Activated T-cell treated with anti-CD3 and anti-CD28 coated beads, Interleukin-2, amount 50 U/mL, for 48 hours (primary cell): ENCODE results near the gene GNAO1.

Experiments
- DNase-seq, 2 experiments: peaks; one replicate each; pipeline ENCODE4 v3.0.0-alpha.2; 2020

GNAO1 gene

GRCh38 chr16:56294579-56294978 is 103.3 kb downstream of the GNAO1 start:
- DNase-seq = no peak

DNA sequence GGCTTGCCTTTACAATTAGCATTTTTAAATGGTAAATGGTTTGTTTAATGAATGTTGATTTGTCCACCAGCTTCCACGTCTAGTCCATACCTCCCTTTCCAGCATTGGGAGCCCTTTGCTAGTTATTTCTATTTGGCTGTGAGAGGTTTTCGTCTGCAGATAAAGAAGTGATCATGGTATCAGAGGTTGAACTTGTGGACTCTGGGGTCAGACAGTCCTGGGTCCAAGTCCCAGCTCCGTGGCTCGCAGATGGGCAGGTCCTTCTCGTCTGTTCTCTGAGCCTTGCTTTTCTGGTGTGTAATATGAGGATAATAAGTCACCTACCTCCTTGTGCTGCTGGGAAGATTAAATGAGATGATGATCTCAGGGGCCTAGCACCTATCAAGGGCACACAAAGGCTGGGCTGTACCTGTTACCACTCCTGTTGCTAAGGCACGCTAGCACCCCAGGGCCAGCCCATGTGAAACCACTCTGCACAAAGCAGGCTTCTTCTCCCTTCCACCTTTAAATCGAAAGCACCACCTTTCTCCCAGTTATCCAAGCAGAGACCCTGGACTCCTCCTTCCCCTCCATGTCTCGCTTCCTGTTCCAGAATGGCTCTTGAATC is 103.9 kb downstream of the GNAO1 start:
- no peak for DNase-seq

GRCh38 chr16:56295739-56296527 is 104.6 kb downstream of the GNAO1 start:
- no peak for DNase-seq

DNA sequence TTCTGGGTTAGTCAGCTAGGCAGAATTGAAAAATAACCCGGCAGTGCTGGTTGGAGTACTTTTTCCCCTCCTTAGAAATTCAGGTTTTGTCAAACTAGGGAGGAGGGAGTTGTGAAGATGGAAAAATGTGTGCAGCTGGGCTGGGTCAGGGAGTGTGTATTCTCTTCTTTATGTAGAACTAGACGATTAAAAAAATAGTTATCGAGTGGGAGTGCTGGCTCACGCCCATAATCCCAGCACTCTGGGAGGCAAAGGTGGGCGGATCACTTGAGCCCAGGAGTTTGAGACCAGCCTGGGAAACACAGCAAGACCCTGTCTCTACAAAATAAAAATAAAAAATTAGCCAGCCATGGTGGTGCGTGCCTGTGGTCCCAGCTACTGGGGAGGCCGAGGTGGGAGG is 106.4 kb downstream of the GNAO1 start:
- DNase-seq = no peak

GRCh38 chr16:56298116-56298515 is 106.8 kb downstream of the GNAO1 start:
- no peak for DNase-seq

DNA sequence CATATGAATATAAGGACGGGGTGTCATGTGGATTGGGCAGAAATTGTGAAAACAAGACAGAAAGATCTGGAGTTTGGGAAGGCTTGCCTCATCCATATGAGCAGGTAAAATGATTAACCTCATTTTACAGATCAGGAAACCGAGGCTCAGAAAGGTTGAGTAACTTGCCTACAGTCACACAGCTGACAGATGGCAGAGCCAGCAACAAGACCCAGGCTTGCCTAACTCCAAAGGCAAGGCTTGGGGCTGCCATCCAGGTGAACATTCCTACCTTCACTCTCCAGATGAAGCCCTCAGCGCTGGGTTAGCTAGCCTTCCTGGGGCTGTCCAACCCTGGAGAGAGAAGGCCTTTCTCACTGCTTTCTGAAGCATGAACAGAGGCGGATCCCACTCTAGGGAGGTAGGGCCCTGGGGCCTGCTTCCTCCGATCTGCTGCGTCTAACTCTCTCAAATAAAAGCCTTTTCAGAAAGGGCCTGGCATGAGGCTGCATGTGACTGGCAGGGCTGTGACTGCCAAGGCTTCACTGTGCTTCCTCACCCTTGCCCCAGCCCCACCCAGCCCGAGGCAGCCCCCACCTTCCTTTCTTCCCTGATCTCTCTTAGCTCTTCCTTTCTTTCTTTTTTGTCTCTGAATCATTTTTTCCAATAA is 107.8 kb downstream of the GNAO1 start:
- no peak for DNase-seq

DNA sequence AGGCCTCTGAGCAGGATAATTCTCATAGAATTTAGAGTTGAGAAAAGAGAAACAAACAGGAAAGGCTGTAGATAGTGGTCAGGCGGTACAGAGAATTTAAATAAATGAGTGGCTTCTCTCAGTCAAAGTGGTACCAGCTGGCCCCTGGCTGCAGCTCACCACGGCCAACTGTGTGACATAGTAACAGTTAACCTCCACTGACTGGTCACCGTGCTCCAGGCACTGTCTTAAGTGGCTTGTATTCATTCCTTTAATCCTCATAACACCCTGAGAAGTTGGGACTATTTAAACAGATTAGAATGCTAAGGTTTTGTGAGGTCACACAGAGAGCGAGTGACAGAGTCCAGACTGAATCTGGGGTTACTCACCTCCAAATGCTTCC is 108.9 kb downstream of the GNAO1 start:
- no peak for DNase-seq

DNA sequence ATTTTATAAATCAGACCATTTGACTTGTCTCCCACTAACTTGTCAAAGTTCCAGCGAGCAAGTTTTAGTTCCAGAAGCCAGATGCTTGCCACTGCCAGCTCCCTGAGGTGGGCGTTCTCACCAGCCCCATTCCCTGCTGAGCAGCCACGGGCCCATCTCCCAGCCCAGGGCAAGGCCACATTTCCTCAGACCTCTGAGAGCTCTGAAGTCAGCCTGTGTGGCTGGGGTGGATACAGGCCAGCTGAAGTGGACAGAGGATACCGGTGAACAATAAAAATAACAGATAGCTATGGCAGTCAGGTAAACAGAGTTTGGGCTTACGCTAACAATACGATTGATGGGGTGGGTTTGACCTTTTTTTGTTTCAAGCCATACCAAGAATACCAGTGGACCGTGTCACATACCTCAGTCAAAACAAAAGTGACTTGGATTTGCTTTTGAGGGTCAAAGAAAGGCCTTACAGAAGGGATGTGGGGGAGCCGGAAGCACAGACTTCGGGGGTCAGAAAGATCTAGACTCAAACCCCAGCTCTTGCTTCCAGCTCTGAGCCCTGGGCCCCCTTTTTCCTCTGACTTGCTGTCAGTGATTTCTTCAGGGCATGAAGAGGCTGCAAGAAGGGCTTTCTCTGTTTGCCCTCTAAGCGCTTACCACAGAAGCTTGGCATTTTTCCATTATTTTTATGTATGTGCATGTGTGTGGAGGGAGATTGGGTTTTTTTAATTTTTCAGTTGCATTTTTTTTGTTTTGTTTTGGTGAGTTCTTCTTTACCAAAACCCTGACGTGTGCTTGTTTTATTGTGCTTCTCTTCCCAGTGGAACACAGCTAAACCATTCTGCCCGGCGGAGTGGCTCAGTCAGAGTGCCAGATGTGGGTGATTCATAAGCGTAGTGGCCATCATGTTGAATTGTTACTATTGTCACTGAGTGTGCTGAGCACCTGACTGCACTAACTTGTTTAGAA is 109.9 kb downstream of the GNAO1 start:
- no peak for DNase-seq

DNA sequence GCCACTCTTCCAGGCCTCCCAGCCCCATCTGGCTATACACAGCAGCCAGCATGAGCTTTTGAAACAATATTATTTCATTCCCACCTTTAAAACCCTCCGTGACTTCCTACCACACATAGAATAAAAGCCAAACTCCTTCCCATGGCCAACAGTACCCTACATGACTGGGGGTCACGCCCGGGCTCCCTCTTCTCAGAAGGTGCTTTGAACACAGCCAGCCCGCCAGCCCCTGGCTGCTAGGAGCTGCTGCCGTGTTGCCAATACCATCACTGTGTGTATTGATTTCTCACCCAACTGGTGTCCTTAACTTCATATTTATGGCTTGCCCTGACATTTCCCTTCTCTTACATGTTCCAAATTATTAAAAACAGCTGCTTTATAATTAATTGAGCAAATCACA is 111.2 kb downstream of the GNAO1 start:
- no peak for DNase-seq

DNA sequence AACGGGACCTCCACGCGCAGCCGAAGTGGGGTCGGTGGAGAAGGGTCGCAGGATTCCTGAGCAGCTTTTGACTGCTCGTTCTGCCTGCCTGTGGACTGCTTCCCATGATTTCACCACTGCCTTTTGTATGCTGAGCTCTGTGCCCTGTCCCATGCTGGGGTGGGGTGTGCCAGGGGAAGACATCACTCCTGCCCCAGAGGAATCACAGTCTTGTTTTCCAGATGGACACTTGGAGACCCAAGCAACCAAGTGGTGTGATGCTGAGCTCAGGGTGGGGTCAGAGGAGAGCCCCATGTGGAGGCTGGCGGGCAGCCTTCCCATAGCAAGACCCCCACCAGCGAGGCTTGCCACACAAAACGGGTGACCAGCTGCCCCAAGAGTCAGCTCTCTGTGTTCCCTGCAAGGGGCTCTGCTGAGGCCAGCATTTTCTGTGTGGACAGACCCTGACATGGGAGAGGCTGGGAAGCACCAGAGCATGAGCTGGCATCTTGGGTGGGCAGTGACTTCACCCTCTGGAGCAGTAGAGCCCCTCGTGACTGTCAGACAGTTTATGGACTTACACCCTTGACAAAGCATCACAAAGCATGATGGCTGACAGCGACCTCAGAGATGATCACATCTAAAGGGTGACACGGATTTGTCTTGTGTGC is 111.9 kb downstream of the GNAO1 start:
- DNase-seq = no peak

DNA sequence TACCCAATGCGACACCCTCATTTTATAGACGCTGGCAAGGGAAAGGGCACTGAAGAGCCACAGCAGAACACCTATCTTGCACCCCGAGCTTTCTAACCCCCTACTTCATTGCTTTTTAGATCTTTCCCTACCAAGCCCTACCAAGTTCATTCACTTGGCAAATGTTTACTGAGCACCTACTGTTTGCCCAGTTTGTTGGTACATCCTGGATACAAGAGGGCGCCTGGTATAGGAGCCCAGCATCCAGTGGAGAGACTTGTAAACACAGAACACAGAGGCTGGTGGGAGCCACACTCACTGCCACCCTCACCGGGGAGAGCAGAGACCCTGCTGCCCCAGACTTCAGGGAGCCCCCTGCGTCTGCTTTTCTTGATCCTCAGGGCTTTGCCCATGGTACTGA is 112.6 kb downstream of the GNAO1 start:
- no peak for DNase-seq

- DNase-seq = no peak
These were observed 114.8 kb downstream of the GNAO1 start for GRCh38 chr16:56305956-56306565.

DNA sequence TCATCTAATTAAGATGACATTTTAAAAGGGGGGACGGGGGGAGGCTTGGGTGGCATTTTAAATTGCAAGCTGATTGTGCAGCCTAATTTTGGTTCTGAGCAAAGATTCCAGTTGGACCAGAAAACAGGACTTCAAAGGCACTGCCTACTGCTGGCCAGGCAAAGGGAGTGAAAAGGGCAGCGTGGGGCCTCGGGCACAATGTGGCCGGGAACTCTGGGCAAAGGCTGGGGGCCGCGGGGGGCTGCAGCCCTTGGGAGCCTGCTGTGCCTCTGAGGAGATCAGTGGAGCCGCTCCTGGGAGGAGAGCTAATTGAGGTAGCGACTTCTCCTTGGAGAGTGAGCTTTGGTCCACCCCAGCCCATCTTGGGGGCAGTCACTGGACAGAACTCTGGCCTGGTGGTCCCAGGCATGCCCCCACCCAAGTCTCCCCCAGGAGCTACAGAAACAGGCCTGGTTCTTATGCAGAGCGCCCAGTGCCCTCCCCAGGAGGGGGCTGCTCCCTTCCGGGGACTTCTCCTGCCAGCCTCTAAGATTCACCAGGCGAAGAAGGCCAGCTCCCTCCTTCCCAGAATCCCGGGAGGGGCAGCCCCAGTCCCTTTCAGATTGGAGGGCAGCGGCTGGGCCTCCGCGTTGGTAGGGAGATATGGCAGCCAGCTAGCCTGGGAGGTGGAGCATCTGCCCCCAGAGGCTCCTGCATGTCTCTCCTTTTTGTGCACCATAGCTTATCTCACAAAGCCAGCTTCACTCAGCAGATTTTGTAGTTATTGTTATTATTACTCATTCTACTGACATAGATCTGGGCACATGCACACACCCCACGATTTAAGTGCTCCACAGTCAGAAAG is 115.6 kb downstream of the GNAO1 start:
- no peak for DNase-seq

- no peak for DNase-seq
These were observed 116.2 kb downstream of the GNAO1 start for GRCh38 chr16:56307534-56307873.

- no peak for DNase-seq
These were observed 117.7 kb downstream of the GNAO1 start for GRCh38 chr16:56309008-56309407.

- no peak for DNase-seq
These were observed 119.4 kb downstream of the GNAO1 start for GRCh38 chr16:56310690-56311089.

- DNase-seq = no peak
These were observed 120.1 kb downstream of the GNAO1 start for GRCh38 chr16:56311208-56312027.

GRCh38 chr16:56312028-56312300 is 120.7 kb downstream of the GNAO1 start:
- DNase-seq = no peak

GRCh38 chr16:56312556-56312955 is 121.3 kb downstream of the GNAO1 start:
- DNase-seq = no peak

- no peak for DNase-seq
These were observed 123.1 kb downstream of the GNAO1 start for GRCh38 chr16:56314244-56314850.
